ENCODE data around the gene ATG101.

DNA sequence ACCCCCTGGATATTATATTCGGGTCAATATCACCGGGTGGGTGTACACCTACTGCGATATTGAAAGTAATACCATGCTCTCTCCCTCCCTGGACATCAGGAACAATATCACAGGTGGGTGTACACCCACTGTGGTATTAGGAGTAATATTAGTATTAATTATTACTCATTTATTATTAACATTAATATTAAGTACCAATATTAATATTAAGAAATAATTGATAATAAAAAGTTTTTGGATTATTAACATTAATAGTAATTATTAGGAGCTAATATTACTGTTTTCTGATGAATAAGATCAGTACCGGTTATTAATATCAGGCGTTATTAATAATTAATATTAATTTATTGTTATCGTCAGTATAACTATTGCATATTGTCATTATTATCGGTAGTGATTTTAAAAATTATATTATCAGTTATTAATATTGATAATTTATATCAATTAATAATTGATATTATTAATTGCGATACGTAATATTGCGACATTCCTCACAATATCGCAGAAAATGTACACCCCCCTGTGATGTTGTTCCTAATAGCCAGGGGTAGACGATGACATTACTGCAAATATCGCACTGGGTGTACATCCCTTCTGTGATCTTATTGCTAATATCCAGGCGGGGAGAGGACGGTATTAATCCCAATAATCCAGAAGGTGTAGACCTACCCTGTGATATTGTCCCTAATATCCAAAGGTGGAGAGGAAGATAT, 26.7 kb downstream of the ATG101 start:
- TF ChIP-seq EZH2 (IDR thresholded peaks at IDR 0.05; ENCODE audit: insufficient read depth, poor library complexity, severe bottlenecking) (no peak), EZH2phosphoT487 (IDR thresholded peaks at IDR 0.05; ENCODE audit: insufficient read depth, low read depth) (no peak)

Data from GM23248 (cell line).